ENCODE data around the gene RASGRP3.
"Not testable (repeated sequence)": the region's sequence is repeated elsewhere in the genome, so short reads cannot be mapped to it uniquely, and the experiment has no call there.

RASGRP3 gene

GRCh38 chr2:33476131-33476792 lies at the start of gene RASGRP3:
Gene RASGRP3, plus strand, starts transcription at chr2:33476649. Its CDS starts 38,488 bp downstream, at chr2:33515137.
- DNase-seq, result peak; percentile 74

- peak; percentile 46 for DNase-seq
These were observed 49.7 kb upstream of the RASGRP3 start for GRCh38 chr2:33426666-33427231.

DNA sequence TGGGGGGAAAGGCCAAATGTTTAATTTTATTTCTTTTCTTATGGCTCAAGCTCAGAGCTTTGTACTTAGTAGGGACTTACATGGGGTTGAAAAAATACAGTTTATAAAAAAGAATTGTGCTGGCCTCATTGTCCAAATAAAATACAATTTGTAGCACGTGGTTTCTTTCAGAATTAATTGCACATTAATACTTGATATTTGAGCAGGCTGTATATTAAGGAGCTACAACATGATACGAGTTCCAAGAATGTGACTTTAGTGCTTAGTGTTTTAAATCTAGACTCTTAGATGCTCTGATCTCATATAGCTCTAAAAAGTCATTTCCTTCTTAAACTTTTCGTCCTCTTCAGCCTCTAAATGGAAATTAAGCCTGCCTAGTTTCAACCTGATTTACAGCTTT lies 46.4 kb upstream of the RASGRP3 start:
- no peak for DNase-seq

GRCh38 chr2:33430856-33431255 lies 45.6 kb upstream of the RASGRP3 start:
- no peak for DNase-seq

DNA sequence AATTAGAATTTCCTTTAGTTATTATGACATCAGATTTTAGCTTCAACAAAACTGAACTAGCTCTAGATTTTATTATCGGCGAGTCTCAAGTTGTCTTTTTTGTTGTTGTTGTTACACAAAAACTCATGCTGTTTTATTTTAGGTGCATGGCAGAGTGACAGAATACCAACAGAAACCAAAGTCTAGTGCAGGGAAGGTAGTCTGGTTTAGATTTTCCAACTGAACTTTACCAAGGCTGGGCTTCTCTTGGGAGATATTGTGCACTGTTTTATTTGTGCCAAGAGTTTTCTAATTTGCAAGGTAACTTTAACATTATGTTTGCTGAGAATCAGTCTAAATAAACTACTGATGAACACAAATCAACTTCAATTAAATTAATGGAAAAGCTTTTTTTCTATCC lies 43.6 kb upstream of the RASGRP3 start:
- no peak for DNase-seq

- no peak for DNase-seq
These were observed 42.9 kb upstream of the RASGRP3 start for GRCh38 chr2:33433279-33434235.

DNA sequence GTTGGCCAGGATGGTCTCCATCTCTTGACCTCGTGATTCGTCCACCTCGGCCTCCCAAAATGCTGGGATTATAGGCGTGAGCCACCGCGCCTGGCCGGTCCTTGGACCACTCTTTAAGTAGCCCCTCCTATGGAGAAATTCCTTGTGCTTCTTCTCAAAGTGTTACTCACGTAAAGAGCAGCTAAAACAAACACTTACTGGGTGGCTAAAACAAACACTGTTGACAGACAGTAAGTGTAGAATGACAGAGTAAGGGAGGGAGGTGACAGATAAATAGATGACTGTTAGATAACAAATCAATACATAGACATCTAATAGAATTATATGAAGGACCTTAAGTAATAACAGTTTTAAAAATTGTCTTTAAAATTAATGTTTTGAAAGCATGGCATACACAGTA lies 40.9 kb upstream of the RASGRP3 start:
- DNase-seq, result no peak

DNA sequence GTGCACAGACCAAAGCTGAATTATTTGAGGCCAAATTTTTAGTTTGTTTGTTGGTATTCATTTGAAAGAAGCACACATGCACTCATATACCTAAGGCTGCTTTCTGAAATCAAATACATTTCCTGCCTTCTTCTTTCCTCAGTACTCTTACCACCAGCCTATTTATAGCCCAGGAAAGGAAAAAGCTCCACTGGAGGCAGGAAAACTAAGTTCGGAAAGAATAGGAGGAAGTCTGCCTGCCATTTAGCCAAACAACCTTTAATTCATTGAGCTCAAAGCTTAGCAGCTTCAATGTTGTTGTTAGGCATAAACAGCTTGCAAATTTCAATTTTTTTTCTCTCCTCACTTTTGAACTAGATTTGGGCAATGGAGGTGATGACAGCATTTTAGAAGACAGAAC lies 40.4 kb upstream of the RASGRP3 start:
- no peak for DNase-seq

DNA sequence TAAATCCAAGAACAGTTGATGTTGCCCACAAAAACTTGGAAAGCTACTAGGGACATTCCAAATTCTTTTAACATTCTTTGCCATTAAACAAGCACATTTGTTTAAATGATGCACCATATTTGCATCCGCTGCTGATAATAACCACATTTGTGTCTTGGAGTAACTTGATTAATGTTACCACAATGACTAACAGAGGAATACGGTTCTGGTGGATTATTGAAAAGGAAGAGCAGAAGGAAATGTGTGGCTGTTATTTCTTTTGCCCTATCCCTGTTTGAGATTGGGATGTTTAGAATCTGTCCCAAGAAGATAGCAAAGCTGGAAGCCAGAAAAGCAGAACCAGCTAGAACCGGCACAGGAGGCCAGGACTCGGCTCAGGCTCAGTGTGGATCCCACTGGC lies 39.2 kb upstream of the RASGRP3 start:
- DNase-seq, result no peak

- no peak for DNase-seq
These were observed 38.6 kb upstream of the RASGRP3 start for GRCh38 chr2:33437815-33438214.

DNA sequence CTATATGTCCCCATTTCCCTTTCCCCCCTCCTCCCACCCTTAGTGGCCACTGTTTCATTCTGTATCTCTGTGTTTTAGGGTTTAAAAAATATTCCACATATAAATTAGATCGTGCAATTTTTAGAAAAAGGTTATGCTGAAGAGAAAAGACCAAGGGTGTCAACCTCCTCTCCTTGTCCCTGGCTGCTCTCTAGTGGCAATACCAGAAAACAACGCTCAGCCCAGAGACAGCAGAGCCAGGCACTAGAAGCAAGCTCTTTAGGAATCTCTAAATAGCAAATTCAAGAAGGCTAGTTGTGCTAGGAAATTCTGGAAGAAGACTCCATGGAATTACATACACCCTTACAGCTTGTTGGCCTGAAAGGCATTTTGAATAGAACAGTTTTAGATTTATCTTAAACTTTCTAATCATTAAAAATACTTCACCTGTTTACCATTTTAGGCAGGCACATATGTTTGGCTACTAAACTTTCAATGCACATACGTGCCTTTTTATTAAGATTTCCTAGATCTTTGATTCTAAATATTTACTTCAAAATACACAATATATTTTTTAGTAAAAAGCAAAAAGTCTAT lies 35.1 kb upstream of the RASGRP3 start:
- DNase-seq, result peak; percentile 13

DNA sequence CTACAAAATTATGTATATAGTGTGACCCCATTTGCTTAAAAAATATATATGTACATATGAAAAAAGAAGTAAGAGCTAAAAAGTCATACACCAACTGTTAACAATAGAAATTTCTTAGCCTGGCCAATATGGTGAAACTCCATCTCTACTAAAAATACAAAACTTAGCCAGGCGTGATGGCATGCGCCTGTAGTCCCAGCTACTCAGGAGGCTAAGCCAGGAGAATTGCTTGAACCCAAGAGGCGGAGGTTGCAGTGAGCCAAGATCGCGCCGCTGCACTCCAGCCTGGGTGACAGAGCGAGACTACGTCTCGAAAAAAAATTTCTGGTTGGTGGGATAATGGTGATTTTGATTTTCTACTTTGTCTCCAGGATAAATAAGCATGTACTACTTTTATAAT lies 34.4 kb upstream of the RASGRP3 start:
- not testable (repeated sequence) for DNase-seq

GRCh38 chr2:33442528-33443079 lies 33.8 kb upstream of the RASGRP3 start:
- no peak for DNase-seq

DNA sequence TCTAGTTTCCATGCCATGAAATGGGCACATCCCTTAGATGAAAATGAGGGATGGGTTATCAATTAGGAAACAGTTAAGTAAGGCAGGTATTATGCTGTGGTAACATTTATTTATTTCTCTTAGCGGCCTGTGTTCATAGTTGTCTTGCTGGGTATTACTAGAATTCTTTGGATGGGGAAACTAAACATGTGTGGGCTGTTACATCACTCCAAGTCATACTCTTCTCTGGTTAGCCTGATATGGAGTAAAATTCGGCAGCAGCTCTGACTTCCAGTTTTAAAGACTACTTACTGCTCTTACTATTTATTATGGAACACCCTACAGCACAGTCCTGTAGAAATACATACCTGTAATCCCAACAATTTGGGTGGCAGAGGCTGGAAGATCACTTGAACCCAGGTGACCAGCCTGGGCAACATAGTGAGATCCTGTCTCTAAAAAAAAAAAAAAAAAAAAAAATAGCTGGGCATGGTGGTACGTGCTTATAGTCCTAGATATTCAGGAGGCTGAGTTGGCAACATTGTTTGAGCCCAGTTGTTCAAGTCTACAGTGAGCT lies 33.1 kb upstream of the RASGRP3 start:
- no peak for DNase-seq

GRCh38 chr2:33444967-33445366 lies 31.5 kb upstream of the RASGRP3 start:
- no peak for DNase-seq

DNA sequence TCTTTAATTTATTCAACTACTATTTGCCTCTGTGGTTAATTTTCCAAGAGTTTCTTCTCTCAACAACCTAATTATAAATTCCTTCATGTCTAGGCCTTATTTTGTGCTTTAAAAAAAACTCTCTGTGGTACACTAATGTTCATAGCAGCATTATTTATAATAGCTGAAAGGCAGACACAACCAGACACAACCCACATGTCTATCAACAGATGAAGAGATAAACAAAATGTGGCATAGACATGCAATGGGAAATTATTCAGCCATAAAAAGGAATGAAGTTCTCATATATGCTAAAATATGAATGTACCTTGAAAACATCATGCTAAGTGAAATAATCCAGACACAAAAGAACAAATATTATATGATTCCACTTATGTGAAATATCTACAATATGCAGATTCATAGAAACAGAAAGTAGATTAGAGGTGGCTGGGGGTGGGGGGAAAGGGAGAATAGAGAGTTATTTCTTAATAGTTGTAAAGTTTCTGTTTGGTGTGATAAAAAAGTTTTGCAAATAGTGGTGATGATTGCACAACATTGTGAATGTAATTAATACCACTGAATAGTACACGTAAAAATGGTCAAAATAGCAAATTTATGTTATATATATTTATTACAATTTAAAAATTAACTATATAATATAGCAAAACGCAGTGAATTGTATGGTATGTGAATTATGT lies 28.1 kb upstream of the RASGRP3 start:
- no peak for DNase-seq

GRCh38 chr2:33451214-33451613 lies 25.2 kb upstream of the RASGRP3 start:
- DNase-seq, result no peak

DNA sequence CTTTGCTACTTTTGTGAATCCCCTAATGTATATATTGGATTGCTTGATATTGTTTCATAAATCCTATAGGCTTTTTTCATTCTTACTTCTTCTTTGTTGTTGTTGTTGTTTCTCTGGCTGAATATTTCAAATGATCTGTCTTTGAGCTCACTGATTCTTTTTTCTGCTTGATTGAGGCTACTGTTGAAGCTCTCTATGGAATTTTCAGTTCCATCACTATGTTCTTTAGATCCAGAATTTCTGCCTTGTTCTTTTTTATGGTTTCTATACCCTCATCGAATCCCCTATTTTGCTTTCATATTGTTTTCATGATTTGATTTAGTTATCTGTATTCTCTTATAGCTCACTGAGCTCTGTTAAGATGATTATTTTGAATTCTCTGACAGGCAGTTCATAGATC lies 24.6 kb upstream of the RASGRP3 start:
- no peak for DNase-seq

GRCh38 chr2:33452545-33452944 lies 23.9 kb upstream of the RASGRP3 start:
- DNase-seq, result no peak

GRCh38 chr2:33453905-33454479 lies 22.5 kb upstream of the RASGRP3 start:
- no peak for DNase-seq

DNA sequence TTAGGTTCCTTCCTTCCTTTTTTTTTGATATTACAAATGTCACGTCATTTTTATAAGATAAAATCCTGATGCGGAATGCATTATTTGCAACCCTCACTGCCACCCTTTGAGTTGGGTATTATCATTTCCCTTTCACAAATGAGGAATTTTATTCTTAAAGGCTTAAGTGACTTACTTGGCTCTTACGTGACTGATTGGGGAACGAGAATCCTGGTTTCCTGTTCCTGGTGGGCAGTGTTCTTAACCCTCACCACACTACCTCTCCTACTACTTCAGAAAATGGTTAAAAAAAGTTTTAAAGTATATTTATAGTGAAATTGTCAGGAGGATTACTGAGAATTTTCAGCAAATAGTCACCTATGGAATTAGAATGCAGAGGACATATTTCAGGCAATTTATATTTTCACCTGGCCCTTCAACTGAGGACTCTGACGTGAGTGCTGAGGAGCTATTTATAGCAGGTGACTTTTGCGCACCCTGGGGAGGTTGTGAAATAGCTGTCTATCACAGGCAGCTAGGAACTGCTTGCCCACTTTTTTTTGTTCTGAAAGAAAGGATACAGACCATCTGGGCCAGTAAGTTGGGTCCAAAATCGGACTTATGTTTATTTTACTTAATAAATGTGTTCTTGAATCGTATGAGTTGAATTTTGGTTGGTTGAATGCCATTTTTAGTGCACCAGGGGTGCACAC lies 18.7 kb upstream of the RASGRP3 start:
- peak; percentile 10 for DNase-seq

Data from NCI-H2171 (cell line).